Caco-2 (cell line): ENCODE results near the gene RASL12. TPM values are rescaled to one million over a fixed set of nuclear protein-coding genes. Genes with fewer than 3 reads are reported as not detected.
"Not testable (repeated sequence)": the region's sequence is repeated elsewhere in the genome, so short reads cannot be mapped to it uniquely, and the experiment has no call there.

ENCODE experiments used
- BruUV-seq: library from RNA; stranded (reverse); fragments of 400-500 nt; replicated peaks from 2 replicates; lab custom pipeline; 2021; lab: Mats Ljungman, UMichigan
- CTCF ChIA-PET: fragments of 300-600 bp; sonication (Branson Sonifier 250); formaldehyde crosslinking; loops from one replicate; lab custom pipeline; 2022; ENCODE audit warnings: antibody characterized with exemption; lab: Charles Lee
- POLR2A ChIA-PET: fragments of 300-600 bp; sonication (Branson Sonifier 250); formaldehyde crosslinking; loops from one replicate; lab custom pipeline; 2022; ENCODE audit warnings: antibody characterized with exemption; lab: Charles Lee
- DNase-seq, 2 experiments: peaks; one replicate each; pipeline versions ENCODE4 v3.0.0 to v3.0.0-alpha.2; 2020 to 2022
- H3K27me3 ChIP-seq: replicated peaks from 2 replicates; pipeline ENCODE4 v1.6.0; 2011; ENCODE audit warnings: low read length; ENCODE audit not compliant: control insufficient read depth, insufficient read depth
- H3K36me3 ChIP-seq: 2 replicates; pipeline ENCODE4 v1.5.1; 2011; ENCODE audit warnings: low read length; ENCODE audit not compliant: control insufficient read depth, insufficient read depth
- H3K4me1 ChIP-seq: fragments of 250-450 bp; sonication (Bioruptor Pico); 2 replicates; pipeline ENCODE4 v1.5.1; 2020; ENCODE audit warnings: mild to moderate bottlenecking
- H3K4me3 ChIP-seq: 2 replicates; pipeline ENCODE4 v1.5.1; 2011; ENCODE audit warnings: low read depth, mild to moderate bottlenecking, control low read depth, low read length
- H3K9me3 ChIP-seq: fragments of 250-450 bp; sonication (Bioruptor Pico); 2 replicates; pipeline ENCODE4 v1.5.1; 2020; ENCODE audit warnings: mild to moderate bottlenecking, moderate library complexity
- H3K27ac Mint-ChIP-seq: one replicate; pipeline ENCODE4 v1.8.0; 2022; ENCODE audit warnings: mixed read lengths; ENCODE audit not compliant: unreplicated experiment
- H3K27me3 Mint-ChIP-seq: one replicate; pipeline ENCODE4 v1.8.0; 2022; ENCODE audit warnings: mixed read lengths; ENCODE audit not compliant: insufficient read depth, unreplicated experiment
- H3K36me3 Mint-ChIP-seq: one replicate; pipeline ENCODE4 v1.8.0; 2022; ENCODE audit warnings: mild to moderate bottlenecking, mixed read lengths; ENCODE audit not compliant: insufficient read depth, unreplicated experiment
- H3K4me1 Mint-ChIP-seq: one replicate; pipeline ENCODE4 v1.8.0; 2022; ENCODE audit warnings: low read depth, mixed read lengths; ENCODE audit not compliant: unreplicated experiment
- H3K4me3 Mint-ChIP-seq: one replicate; pipeline ENCODE4 v1.8.0; 2022; ENCODE audit warnings: mild to moderate bottlenecking, moderate library complexity, mixed read lengths; ENCODE audit not compliant: unreplicated experiment
- H3K9me3 Mint-ChIP-seq: one replicate; pipeline ENCODE4 v1.8.0; 2022; ENCODE audit warnings: mixed read lengths; ENCODE audit not compliant: unreplicated experiment
- intact Hi-C: fragments of 100-400 bp; cut with micrococcal nuclease; formaldehyde crosslinking; loops from one replicate; pipeline ENCODE4 v1.10.0; 2022; ENCODE audit not compliant: unreplicated experiment
- total RNA-seq: library from RNA; stranded (reverse); gene quantifications from 2 replicates; pipeline ENCODE4 v1.2.3, GENCODE V29; 2022
- TF ChIP-seq, protein P1 (sequence below), 2 experiments: fragments of 200-600 bp in 1 of 2; IDR thresholded peaks; 1 replicate in 1 of 2; 2 replicates in 1 of 2; pipeline versions ENCODE4 v1.5.1 to v1.8.0; 2011 to 2022; ENCODE audit warnings: antibody characterized with exemption in 1 of 2, control low read depth in 1 of 2, inconsistent platforms in 1 of 2, low read depth in 1 of 2, low read length in 1 of 2, mild to moderate bottlenecking in 1 of 2, moderate library complexity in 1 of 2; ENCODE audit not compliant: insufficient read depth in 1 of 2, severe bottlenecking in 1 of 2, unreplicated experiment in 1 of 2

The RASL12 gene
- total RNA-seq, 1 experiment from 2014 or later, result 6.4 TPM

DNA sequence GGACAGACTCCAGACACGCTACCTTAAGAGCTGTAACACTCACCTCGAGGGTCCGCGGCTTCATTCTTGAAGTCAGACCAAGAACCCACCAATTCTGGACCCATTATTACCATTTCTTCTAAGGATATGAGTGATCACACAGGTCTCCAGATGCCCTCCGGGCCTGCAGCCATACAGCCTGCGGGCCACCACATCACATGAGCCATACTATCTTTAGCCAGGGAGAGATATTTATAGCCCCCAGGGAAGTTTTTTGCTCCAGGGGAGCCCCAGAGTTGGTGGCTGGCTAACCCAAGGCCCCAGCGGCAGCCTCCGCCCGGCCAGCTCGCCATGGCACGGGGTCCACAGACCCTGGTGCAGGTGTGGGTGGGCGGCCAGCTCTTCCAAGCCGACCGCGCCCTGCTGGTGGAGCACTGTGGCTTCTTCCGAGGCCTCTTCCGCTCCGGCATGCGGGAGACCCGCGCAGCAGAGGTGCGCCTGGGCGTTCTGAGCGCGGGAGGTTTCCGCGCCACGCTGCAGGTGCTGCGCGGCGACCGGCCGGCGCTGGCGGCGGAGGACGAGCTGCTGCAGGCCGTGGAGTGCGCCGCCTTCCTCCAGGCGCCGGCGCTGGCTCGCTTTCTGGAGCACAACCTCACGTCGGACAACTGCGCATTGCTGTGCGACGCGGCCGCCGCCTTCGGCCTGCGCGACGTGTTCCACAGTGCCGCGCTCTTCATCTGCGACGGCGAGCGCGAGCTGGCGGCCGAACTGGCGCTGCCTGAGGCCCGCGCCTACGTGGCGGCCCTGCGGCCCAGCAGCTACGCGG lies 8.9 kb upstream of the RASL12 start, which contains the start of gene KBTBD13:
KBTBD13 (plus strand) TSS at position 261 of the 805 bp plus-strand sequence; CDS start at position 331, 70 bp downstream.
- Histone ChIP-seq H3K4me1 (no peaks in the 10 kb centered on the region), H3K36me3 (no peaks in the 10 kb centered on the region), H3K27me3 (no peaks in the 10 kb centered on the region), H3K4me3 (no peak within 1 kb of the TSS), H3K9me3 (peaks cover 4% of the 10 kb centered on the region; the same call in 1 of the 2 replicates)
- TF ChIP-seq, protein P1, sequence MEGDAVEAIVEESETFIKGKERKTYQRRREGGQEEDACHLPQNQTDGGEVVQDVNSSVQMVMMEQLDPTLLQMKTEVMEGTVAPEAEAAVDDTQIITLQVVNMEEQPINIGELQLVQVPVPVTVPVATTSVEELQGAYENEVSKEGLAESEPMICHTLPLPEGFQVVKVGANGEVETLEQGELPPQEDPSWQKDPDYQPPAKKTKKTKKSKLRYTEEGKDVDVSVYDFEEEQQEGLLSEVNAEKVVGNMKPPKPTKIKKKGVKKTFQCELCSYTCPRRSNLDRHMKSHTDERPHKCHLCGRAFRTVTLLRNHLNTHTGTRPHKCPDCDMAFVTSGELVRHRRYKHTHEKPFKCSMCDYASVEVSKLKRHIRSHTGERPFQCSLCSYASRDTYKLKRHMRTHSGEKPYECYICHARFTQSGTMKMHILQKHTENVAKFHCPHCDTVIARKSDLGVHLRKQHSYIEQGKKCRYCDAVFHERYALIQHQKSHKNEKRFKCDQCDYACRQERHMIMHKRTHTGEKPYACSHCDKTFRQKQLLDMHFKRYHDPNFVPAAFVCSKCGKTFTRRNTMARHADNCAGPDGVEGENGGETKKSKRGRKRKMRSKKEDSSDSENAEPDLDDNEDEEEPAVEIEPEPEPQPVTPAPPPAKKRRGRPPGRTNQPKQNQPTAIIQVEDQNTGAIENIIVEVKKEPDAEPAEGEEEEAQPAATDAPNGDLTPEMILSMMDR (IDR thresholded peaks at IDR 0.05; ENCODE audit: insufficient read depth in 1 of 2, low read depth in 1 of 2, low read length in 1 of 2, severe bottlenecking in 1 of 2, unreplicated experiment in 1 of 2), result no peak
- Mint-ChIP-seq H3K36me3 (no peaks in the 10 kb centered on the region), H3K9me3 (no peaks in the 10 kb centered on the region), H3K27ac (no peak within 1 kb of the TSS), H3K4me1 (peaks cover 5% of the 10 kb centered on the region), H3K4me3 (no peak within 1 kb of the TSS), H3K27me3 (no peaks in the 10 kb centered on the region)
- POLR2A ChIA-PET, result no interaction called here
- DNase-seq, result no peak
- intact Hi-C loops, result no loop called here
- CTCF ChIA-PET, result no interaction called here
- no TSS peak for BruUV-seq

GRCh38 chr15:65075607-65076395 lies 8.0 kb upstream of the RASL12 start:
- H3K4me3 ChIP-seq, H3K36me3 Mint-ChIP-seq, BruUV-seq, H3K27ac Mint-ChIP-seq, H3K9me3 Mint-ChIP-seq, H3K4me1 Mint-ChIP-seq, H3K4me3 Mint-ChIP-seq, H3K36me3 ChIP-seq, H3K27me3 Mint-ChIP-seq, POLR2A ChIA-PET, H3K27me3 ChIP-seq, DNase-seq, H3K9me3 ChIP-seq, H3K4me1 ChIP-seq, intact Hi-C loops, CTCF ChIA-PET: not testable (repeated sequence)

GRCh38 chr15:65074946-65075345 lies 7.2 kb upstream of the RASL12 start:
- H3K27me3 Mint-ChIP-seq, H3K4me1 Mint-ChIP-seq, H3K4me1 ChIP-seq, H3K36me3 Mint-ChIP-seq, H3K27me3 ChIP-seq, H3K4me3 Mint-ChIP-seq, CTCF ChIA-PET, intact Hi-C loops, POLR2A ChIA-PET, DNase-seq, H3K4me3 ChIP-seq, H3K9me3 Mint-ChIP-seq, BruUV-seq, H3K36me3 ChIP-seq, H3K27ac Mint-ChIP-seq, H3K9me3 ChIP-seq: not testable (repeated sequence)

- Mint-ChIP-seq H3K4me1 (no peaks in the 10 kb centered on the region), H3K4me3 (no peak overlapping the region), H3K27me3 (no peaks in the 10 kb centered on the region), H3K36me3 (no peaks in the 10 kb centered on the region), H3K27ac (no peak overlapping the region), H3K9me3 (no peaks in the 10 kb centered on the region)
- Histone ChIP-seq H3K27me3 (no peaks in the 10 kb centered on the region), H3K4me1 (no peaks in the 10 kb centered on the region), H3K36me3 (no peaks in the 10 kb centered on the region), H3K9me3 (peaks cover 4% of the 10 kb centered on the region; the same call in 1 of the 2 replicates), H3K4me3 (no peak overlapping the region)
- ChIA-PET CTCF (no interaction called here), POLR2A (no interaction called here)
- TF ChIP-seq, protein P1 (IDR thresholded peaks at IDR 0.05; ENCODE audit: insufficient read depth in 1 of 2, low read depth in 1 of 2, low read length in 1 of 2, severe bottlenecking in 1 of 2, unreplicated experiment in 1 of 2), result no peak
- no TSS peak for BruUV-seq
- intact Hi-C loops, result no loop called here
- no peak for DNase-seq
Measured at GRCh38 chr15:65072617-65073016, 4.8 kb upstream of the RASL12 start.
